GM19035 (cell line): Measurements from ENCODE around the gene CTXN1.
"Not testable (repeated sequence)": the region's sequence is repeated elsewhere in the genome, so short reads cannot be mapped to it uniquely, and the experiment has no call there.

ENCODE experiments used
- ATAC-seq: cut with Tn5 transposase; IDR thresholded peaks from one replicate; pipeline ENCODE4 v1.9.1; 2021; ENCODE audit not compliant: unreplicated experiment

CTXN1 gene

GRCh38 chr19:7926727-7927604, 1.0 kb upstream of the CTXN1 start:
- ATAC-seq: no peak

GRCh38 chr19:7925171-7925851, 624 bp downstream of the CTXN1 start:
- no peak for ATAC-seq

- no peak for ATAC-seq
Observed at GRCh38 chr19:7924651-7925170, 1.2 kb downstream of the CTXN1 start.

GRCh38 chr19:7924241-7924640, 1.7 kb downstream of the CTXN1 start:
- ATAC-seq: no peak

- ATAC-seq: no peak
Observed at GRCh38 chr19:7923295-7924191, 2.4 kb downstream of the CTXN1 start.

- ATAC-seq: no peak
Observed at GRCh38 chr19:7922836-7923195, 3.1 kb downstream of the CTXN1 start.

GRCh38 chr19:7921967-7922835, 3.7 kb downstream of the CTXN1 start:
- no peak for ATAC-seq

GRCh38 chr19:7921302-7921966, 4.5 kb downstream of the CTXN1 start:
- ATAC-seq: no peak

- ATAC-seq: peak; percentile 40
Observed at GRCh38 chr19:7920519-7921301, 5.2 kb downstream of the CTXN1 start.

GRCh38 chr19:7919610-7920518, 6.1 kb downstream of the CTXN1 start, which contains the start of gene SNAPC2:
SNAPC2 (plus strand) TSS chr19:7920338; CDS start chr19:7920367, 29 bp downstream.
- ATAC-seq: peak; percentile 63

- ATAC-seq: no peak
Observed at GRCh38 chr19:7918615-7919421, 7.1 kb downstream of the CTXN1 start.

GRCh38 chr19:7918062-7918614, 7.8 kb downstream of the CTXN1 start:
- not testable (repeated sequence) for ATAC-seq

- no peak for ATAC-seq
Observed at GRCh38 chr19:7917267-7918061, 8.5 kb downstream of the CTXN1 start.

GRCh38 chr19:7916955-7917266, 9.0 kb downstream of the CTXN1 start:
- no peak for ATAC-seq

GRCh38 chr19:7916103-7916954, 9.6 kb downstream of the CTXN1 start:
- ATAC-seq: no peak
